Neural crest cell (in vitro differentiated cells): ENCODE measurements around the gene GPR137C. TPM values are rescaled to one million over a fixed set of nuclear protein-coding genes. Genes with fewer than 3 reads are reported as not detected.

Experiments used
- DNase-seq: peaks from one replicate; pipeline ENCODE4 v3.0.0; 2021; ENCODE audit warnings: low read depth, mixed read lengths, low spot score
- H3K27ac Mint-ChIP-seq: one replicate; pipeline ENCODE4 v1.8.0; 2021; ENCODE audit warnings: mild to moderate bottlenecking, mixed read lengths; ENCODE audit not compliant: unreplicated experiment
- H3K27me3 Mint-ChIP-seq: 2 replicates; pipeline ENCODE4 v1.8.0; 2021; ENCODE audit warnings: low read depth, mild to moderate bottlenecking, mixed read lengths
- H3K36me3 Mint-ChIP-seq: 2 replicates; pipeline ENCODE4 v1.8.0; 2021; ENCODE audit warnings: low read depth, mild to moderate bottlenecking, mixed read lengths
- H3K4me1 Mint-ChIP-seq: 2 replicates; pipeline ENCODE4 v1.8.0; 2021; ENCODE audit warnings: mixed read lengths
- H3K4me3 Mint-ChIP-seq: one replicate; pipeline ENCODE4 v1.8.0; 2021; ENCODE audit warnings: mild to moderate bottlenecking, mixed read lengths
- H3K9me3 Mint-ChIP-seq: 2 replicates; pipeline ENCODE4 v1.8.0; 2021; ENCODE audit warnings: mixed read lengths
- total RNA-seq: library from RNA; stranded (reverse); gene quantifications from 2 replicates; pipeline ENCODE4 v1.2.1, GENCODE V29; 2021
- TF ChIP-seq, protein P1 (sequence below): fragments of 200-600 bp; sonication (generic); conservative IDR thresholded peaks from 2 replicates; pipeline ENCODE4 v1.5.0; 2021; ENCODE audit warnings: antibody characterized with exemption, mild to moderate bottlenecking

The GPR137C gene
- total RNA-seq, 1 donor from 2014 or later, result 3.9 TPM

- TF ChIP-seq, protein P1, sequence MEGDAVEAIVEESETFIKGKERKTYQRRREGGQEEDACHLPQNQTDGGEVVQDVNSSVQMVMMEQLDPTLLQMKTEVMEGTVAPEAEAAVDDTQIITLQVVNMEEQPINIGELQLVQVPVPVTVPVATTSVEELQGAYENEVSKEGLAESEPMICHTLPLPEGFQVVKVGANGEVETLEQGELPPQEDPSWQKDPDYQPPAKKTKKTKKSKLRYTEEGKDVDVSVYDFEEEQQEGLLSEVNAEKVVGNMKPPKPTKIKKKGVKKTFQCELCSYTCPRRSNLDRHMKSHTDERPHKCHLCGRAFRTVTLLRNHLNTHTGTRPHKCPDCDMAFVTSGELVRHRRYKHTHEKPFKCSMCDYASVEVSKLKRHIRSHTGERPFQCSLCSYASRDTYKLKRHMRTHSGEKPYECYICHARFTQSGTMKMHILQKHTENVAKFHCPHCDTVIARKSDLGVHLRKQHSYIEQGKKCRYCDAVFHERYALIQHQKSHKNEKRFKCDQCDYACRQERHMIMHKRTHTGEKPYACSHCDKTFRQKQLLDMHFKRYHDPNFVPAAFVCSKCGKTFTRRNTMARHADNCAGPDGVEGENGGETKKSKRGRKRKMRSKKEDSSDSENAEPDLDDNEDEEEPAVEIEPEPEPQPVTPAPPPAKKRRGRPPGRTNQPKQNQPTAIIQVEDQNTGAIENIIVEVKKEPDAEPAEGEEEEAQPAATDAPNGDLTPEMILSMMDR, result no peak
- DNase-seq, result no peak
- Mint-ChIP-seq H3K9me3 (no peaks in the 10 kb centered on the region), H3K27me3 (no peaks in the 10 kb centered on the region), H3K36me3 (peaks cover 11% of the 10 kb centered on the region), H3K4me3 (no peak overlapping the region), H3K27ac (no peak overlapping the region), H3K4me1 (no peaks in the 10 kb centered on the region)
Measured at GRCh38 chr14:52656905-52657304, 104.3 kb downstream of the GPR137C start.

DNA sequence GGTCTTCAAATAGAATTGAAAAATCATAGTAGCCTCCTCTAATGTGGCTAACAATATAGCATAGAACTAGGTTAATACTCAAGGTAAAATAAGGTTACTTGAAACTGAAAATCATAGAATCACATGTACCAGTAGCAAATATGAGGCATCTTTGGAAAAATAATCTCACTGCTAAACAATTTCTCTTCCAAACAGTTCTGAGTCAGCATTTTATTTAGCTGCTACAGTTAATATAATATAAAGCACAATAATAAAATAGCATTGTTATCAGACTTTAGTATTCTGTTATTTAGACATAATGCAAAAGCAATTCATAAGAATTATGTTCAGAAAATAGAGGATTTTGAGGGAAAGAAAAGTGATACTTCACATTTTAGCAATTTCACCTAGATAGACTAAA is 107.7 kb downstream of the GPR137C start:
- TF ChIP-seq, protein P1, result no peak
- Mint-ChIP-seq H3K27me3 (no peaks in the 10 kb centered on the region), H3K27ac (no peak overlapping the region), H3K4me1 (no peaks in the 10 kb centered on the region), H3K9me3 (no peaks in the 10 kb centered on the region), H3K4me3 (no peak overlapping the region), H3K36me3 (peaks cover 14% of the 10 kb centered on the region)
- DNase-seq, result no peak

DNA sequence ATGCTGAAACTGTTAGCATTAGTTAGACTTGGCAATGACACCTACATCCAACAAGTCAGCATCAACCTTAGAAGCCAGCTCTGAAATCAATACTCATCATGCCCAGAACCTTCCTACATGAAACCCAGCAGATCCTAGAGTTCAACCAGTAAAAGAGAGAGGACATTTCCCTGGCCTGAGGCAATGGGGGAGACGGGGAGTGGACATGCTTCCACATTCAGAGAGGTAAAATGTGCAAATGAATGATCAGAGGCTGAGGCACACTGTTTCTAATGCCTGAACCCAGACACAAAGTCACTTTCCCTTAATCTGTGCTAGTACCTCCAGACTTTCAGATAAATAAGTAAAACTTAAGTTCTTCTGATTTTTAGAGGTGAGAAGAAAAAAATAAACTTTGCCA is 108.2 kb downstream of the GPR137C start:
- no peaks in the 10 kb centered on the region for H3K27me3 Mint-ChIP-seq
- no peaks in the 10 kb centered on the region for H3K4me1 Mint-ChIP-seq
- TF ChIP-seq, protein P1, result no peak
- no peak for DNase-seq
- H3K9me3 Mint-ChIP-seq, result no peaks in the 10 kb centered on the region
- H3K36me3 Mint-ChIP-seq, result peaks cover 14% of the 10 kb centered on the region
- H3K27ac Mint-ChIP-seq, result no peak overlapping the region
- H3K4me3 Mint-ChIP-seq, result no peak overlapping the region

- H3K4me1 Mint-ChIP-seq, result no peaks in the 10 kb centered on the region
- H3K36me3 Mint-ChIP-seq, result peaks cover 14% of the 10 kb centered on the region
- H3K9me3 Mint-ChIP-seq, result no peaks in the 10 kb centered on the region
- TF ChIP-seq, protein P1, result no peak
- no peak for DNase-seq
- no peak overlapping the region for H3K4me3 Mint-ChIP-seq
- no peak overlapping the region for H3K27ac Mint-ChIP-seq
- H3K27me3 Mint-ChIP-seq, result no peaks in the 10 kb centered on the region
Measured at GRCh38 chr14:52661314-52661713, 108.7 kb downstream of the GPR137C start.

DNA sequence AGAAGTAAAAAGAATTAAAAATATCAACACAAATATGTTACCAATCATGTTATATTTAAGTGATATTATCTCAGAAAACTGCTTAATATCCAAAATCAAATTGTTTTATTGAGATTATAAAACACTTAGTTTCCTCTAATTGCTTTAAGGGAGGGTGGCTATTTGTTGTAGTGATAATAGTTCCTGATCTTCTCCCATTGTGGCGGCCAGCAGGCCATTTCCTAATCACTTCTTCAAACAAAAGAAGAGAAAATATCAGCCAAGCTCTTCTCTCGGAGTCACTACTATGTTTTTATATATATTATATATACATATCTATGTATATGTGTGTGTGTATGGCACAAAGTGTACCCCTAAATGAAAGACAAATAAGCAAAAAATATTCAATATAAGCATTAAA is 111.2 kb downstream of the GPR137C start:
- Mint-ChIP-seq H3K4me3 (no peak overlapping the region), H3K9me3 (no peaks in the 10 kb centered on the region), H3K36me3 (peaks cover 5% of the 10 kb centered on the region), H3K27ac (no peak overlapping the region), H3K27me3 (no peaks in the 10 kb centered on the region), H3K4me1 (no peaks in the 10 kb centered on the region)
- TF ChIP-seq, protein P1, result no peak
- DNase-seq, result no peak

DNA sequence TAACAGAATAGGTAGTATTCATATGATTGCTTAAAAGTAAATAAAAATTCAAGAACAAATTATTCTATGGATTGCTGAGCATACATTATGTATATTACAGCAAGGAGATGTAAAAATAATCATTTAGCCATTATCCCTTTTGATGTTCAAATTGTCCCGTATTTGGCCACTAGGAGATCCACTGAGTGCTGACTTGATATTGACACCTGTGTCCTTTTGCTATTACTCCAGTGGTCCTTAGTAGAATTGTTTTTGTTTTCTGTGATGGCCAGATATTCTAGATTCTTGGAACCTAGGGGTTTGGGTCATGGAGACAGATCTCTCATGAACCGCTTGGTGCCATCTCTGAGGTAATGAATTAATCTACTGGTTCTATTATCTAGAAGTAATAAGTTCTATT is 126.0 kb downstream of the GPR137C start:
- H3K27ac Mint-ChIP-seq, result no peak overlapping the region
- TF ChIP-seq, protein P1, result peak; percentile 61
- no peaks in the 10 kb centered on the region for H3K36me3 Mint-ChIP-seq
- H3K4me1 Mint-ChIP-seq, result no peaks in the 10 kb centered on the region
- DNase-seq, result no peak
- H3K4me3 Mint-ChIP-seq, result no peak overlapping the region
- no peaks in the 10 kb centered on the region for H3K27me3 Mint-ChIP-seq
- no peaks in the 10 kb centered on the region for H3K9me3 Mint-ChIP-seq
